ENCODE measurements around the gene PHACTR3.
A peak's percentile ranks its signal among the peaks of the same experiment; 100 is the strongest.

PHACTR3 gene

DNA sequence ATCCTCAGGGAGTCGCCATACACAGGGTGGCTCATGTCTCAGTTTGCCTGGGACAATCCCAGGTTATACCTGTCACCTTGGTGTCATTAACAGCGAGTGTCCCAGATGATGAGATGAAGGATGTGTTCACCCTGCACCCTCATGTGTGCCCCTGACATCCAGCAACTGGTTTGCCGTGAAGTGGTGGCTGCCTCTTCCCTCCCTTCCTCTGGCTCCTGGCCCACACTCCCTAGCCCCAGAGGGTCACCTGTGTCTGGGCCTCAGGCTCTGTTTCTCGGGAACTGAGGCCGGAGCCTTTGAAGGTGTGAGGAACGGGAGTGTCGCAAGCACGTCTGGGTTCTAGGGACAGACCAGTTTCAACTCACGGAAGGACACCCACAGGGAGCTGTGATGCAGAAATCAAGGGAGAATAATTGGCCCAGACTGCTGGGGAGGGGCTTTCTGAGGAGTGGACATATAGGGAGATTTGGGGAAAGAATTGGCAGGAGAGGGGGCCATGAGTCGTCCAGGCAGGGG is 35.8 kb upstream of the PHACTR3 start:
- TF ChIP-seq, protein P1, sequence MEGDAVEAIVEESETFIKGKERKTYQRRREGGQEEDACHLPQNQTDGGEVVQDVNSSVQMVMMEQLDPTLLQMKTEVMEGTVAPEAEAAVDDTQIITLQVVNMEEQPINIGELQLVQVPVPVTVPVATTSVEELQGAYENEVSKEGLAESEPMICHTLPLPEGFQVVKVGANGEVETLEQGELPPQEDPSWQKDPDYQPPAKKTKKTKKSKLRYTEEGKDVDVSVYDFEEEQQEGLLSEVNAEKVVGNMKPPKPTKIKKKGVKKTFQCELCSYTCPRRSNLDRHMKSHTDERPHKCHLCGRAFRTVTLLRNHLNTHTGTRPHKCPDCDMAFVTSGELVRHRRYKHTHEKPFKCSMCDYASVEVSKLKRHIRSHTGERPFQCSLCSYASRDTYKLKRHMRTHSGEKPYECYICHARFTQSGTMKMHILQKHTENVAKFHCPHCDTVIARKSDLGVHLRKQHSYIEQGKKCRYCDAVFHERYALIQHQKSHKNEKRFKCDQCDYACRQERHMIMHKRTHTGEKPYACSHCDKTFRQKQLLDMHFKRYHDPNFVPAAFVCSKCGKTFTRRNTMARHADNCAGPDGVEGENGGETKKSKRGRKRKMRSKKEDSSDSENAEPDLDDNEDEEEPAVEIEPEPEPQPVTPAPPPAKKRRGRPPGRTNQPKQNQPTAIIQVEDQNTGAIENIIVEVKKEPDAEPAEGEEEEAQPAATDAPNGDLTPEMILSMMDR (conservative IDR thresholded peaks at IDR 0.05; ENCODE audit: low read length) = no peak
- H3K4me3 ChIP-seq (ENCODE audit: low read length) = no peak overlapping the region
- DNase-seq (ENCODE audit: low read depth) = no peak

DNA sequence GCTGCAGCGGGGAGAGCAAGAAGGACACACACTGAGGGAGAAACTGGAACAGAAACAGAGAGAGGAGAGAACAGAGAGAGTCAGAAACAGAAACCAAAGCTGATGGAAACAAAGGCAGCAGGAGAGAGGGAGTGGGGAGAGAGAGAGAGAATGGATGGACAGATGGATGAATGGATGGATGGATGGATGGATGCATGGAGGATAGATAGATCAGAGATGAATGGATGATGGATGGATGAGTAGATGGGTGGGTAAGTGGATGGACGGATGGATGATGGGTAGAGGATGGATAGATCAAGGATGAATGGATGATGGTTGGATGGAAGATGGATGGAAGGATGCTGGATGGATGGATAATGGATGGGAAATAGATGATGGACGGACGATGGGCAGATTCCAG is 35.0 kb upstream of the PHACTR3 start:
- DNase-seq (ENCODE audit: low read depth) = no peak
- H3K4me3 ChIP-seq (ENCODE audit: low read length) = no peak overlapping the region
- TF ChIP-seq, protein P1 (conservative IDR thresholded peaks at IDR 0.05; ENCODE audit: low read length) = no peak

DNA sequence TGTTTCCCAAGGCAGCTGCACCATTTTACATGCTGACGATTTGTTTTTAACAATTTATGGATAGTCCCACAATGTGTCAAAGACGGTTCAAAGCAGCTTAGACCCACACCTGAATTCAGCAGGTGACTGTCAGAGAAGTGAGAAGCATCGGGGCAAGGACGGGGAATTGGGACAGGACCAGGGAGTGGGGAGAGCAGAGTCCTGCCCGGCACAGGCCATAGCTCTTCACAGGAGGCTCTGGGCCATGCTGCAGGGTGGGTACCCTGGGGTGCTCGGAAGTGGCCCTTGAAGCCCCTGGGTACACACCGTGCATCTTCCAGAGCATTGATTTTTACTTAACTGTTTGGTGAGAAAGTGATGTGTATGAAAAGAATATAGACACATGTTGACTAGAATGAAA is 33.2 kb upstream of the PHACTR3 start:
- TF ChIP-seq, protein P1 (conservative IDR thresholded peaks at IDR 0.05; ENCODE audit: low read length) = no peak
- no peak overlapping the region for H3K4me3 ChIP-seq (ENCODE audit: low read length)
- DNase-seq (ENCODE audit: low read depth) = no peak

DNA sequence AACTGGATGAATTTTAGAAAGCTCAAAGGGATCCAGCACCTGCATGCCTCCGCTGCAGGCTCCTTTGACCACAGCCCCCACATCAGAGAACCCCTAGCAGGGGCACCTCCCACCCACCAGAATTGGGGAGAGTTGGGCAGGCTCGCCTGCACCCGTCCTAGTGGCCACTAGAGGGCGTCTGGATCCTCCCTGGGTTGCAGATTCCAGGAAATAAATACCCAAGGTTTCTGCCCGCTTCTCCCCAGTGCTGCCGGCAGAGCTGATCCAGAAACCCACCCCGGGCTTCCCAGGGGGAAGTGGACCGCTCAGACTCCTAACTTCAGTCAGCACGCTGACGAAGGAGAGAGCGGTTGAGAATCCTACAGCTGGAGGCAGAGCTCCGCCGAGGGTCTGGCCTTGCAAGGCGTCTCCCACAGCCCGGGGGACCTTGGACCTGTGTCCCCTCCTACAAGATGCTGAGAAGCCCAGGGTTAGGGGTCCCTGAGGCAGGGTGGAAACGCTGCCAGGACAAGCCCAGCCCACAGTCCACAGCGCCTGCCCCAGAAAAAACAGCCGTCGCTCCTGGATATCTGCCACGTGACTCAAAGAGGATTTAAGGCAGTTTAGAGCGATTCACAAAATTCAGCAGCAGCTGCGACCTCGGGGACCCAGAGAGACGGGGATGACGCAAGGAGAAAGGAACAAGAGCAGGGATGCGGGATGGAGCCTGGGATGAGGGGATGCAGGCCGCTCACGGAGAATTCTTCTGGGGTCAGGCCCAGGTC is 32.6 kb upstream of the PHACTR3 start:
- peak; percentile 57 for DNase-seq (ENCODE audit: low read depth)
- H3K4me3 ChIP-seq (ENCODE audit: low read length) = peak overlapping the region; percentile 61
- TF ChIP-seq, protein P1 (conservative IDR thresholded peaks at IDR 0.05; ENCODE audit: low read length) = peak; percentile 84

DNA sequence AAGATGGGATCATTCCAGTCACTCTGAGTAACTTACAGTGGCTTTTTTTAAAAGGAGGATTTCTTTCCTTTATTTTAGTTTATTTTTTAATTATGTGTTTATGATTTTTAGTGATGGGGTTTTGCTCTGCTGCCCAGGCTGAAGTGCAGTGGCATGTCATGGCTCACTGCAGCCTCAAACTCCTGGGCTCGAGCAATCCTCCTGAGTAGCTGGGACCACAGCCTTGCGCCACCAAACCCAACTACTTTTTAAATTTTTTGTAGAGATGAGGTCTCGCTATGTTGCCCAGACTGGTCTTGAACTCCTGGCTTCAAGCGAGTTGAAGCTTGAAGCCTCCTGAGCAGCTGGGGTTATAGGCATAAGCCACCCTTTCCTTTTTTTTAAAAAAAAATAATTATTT is 31.8 kb upstream of the PHACTR3 start:
- TF ChIP-seq, protein P1 (conservative IDR thresholded peaks at IDR 0.05; ENCODE audit: low read length) = no peak
- H3K4me3 ChIP-seq (ENCODE audit: low read length) = no peak overlapping the region
- DNase-seq (ENCODE audit: low read depth) = no peak

DNA sequence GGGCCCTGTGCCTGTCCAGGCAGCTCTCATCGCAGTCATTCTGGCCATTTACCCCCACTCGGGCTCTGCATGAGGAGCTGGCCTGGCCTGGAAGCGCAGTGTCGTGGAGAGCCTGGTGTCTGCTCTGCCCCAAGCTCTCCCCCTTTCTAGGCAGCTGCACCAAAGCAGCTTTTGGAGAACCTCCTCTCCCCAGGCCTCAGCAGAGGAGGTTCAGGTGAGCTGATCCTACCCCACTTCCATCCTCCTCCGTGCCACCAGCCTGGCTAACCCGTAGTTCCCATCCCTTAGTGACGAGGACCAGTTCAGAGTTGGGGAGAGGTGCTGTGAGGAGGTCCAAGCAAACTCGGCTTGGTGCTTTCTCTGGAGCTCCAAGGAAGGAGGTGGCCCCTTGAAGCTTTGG is 30.5 kb upstream of the PHACTR3 start:
- TF ChIP-seq, protein P1 (conservative IDR thresholded peaks at IDR 0.05; ENCODE audit: low read length) = no peak
- no peak overlapping the region for H3K4me3 ChIP-seq (ENCODE audit: low read length)
- DNase-seq (ENCODE audit: low read depth) = no peak

DNA sequence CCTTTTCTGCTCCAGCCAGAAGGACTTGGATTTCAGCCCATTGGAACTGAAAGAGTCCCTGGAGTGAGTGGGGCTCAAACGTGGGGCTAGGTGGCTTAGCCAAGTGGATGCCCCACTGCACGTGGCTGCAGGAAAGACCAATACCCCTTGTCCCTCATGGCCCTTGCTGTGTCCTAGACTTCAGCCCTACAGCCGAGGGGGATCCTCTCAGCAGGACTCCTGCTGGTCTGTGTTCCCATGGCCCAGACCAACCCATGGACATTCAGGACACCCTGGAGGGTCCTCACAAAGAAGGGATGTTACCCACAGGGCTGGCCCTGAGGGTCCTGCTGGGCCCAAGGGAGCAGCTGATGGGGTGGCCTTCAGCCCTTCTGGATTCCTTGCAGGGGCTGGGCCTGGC is 30.0 kb upstream of the PHACTR3 start:
- no peak overlapping the region for H3K4me3 ChIP-seq (ENCODE audit: low read length)
- no peak for DNase-seq (ENCODE audit: low read depth)
- TF ChIP-seq, protein P1 (conservative IDR thresholded peaks at IDR 0.05; ENCODE audit: low read length) = no peak
